HepG2 (cell line): ENCODE measurements around the gene TRPC4AP. TPM values are rescaled to one million over a fixed set of nuclear protein-coding genes. Genes with fewer than 3 reads are reported as not detected.

Experiments used
- AHR ChIP-seq: IDR thresholded peaks from 2 replicates; pipeline ENCODE4 v1.6.1; 2018; ENCODE audit warnings: missing genetic modification reagents, missing compliant biosample characterization
- EZH2 ChIP-seq: conservative IDR thresholded peaks from 2 replicates; pipeline ENCODE4 v1.6.1; 2012; ENCODE audit warnings: mild to moderate bottlenecking, low read depth, low read length, moderate library complexity
- FOSL2 ChIP-seq: sonication (generic); formaldehyde crosslinking; IDR thresholded peaks from 2 replicates; pipeline ENCODE4 v1.4.0; 2020; ENCODE audit warnings: missing genetic modification reagents
- HDAC1 ChIP-seq: sonication (generic); formaldehyde crosslinking; IDR thresholded peaks from 2 replicates; pipeline ENCODE4 v1.5.1; 2020; ENCODE audit warnings: mild to moderate bottlenecking, missing genetic modification reagents
- MIER2 ChIP-seq: IDR thresholded peaks from 2 replicates; pipeline ENCODE4 v1.6.1; 2016; ENCODE audit warnings: missing biosample characterization, missing genetic modification reagents
- MXI1 ChIP-seq: IDR thresholded peaks from 3 replicates; pipeline ENCODE4 v1.6.1; 2012; ENCODE audit warnings: low read depth, low read length, inconsistent platforms, borderline replicate concordance
- NFIC ChIP-seq: IDR thresholded peaks from 2 replicates; pipeline ENCODE4 v1.6.1; 2012; ENCODE audit warnings: mild to moderate bottlenecking, low read length, inconsistent platforms
- NFKBIZ ChIP-seq: IDR thresholded peaks from 2 replicates; pipeline ENCODE4 v1.6.1; 2018; ENCODE audit warnings: missing genetic modification reagents, missing compliant biosample characterization
- PRMT3 ChIP-seq: sonication (generic); formaldehyde crosslinking; IDR thresholded peaks from 2 replicates; pipeline ENCODE4 v1.8.1; 2022; ENCODE audit warnings: low read depth, mild to moderate bottlenecking, moderate library complexity, missing genetic modification reagents, borderline replicate concordance
- U2AF2 ChIP-seq: fragments of 200-400 bp; formaldehyde crosslinking; IDR thresholded peaks from 2 replicates; pipeline ENCODE4 v1.6.1; 2017; ENCODE audit warnings: low read depth, mild to moderate bottlenecking, low read length
- ZBTB3 ChIP-seq: sonication (generic); formaldehyde crosslinking; IDR thresholded peaks from 2 replicates; pipeline ENCODE4 v1.4.0; 2020; ENCODE audit warnings: low read depth, mild to moderate bottlenecking, moderate library complexity, missing genetic modification reagents, borderline replicate concordance
- ZBTB8A ChIP-seq: sonication (generic); formaldehyde crosslinking; IDR thresholded peaks from 2 replicates; pipeline ENCODE4 v1.4.0; 2020; ENCODE audit warnings: mild to moderate bottlenecking, low read depth, missing genetic modification reagents, borderline replicate concordance
- ZKSCAN1 ChIP-seq: fragments of 150-350 bp; IDR thresholded peaks from 2 replicates; pipeline ENCODE4 v1.6.1; 2014; ENCODE audit warnings: low read length
- ZKSCAN5 ChIP-seq: sonication (generic); formaldehyde crosslinking; IDR thresholded peaks from 2 replicates; pipeline ENCODE4 v1.5.1; 2020; ENCODE audit warnings: mild to moderate bottlenecking, missing genetic modification reagents
- ZNF136 ChIP-seq: sonication (generic); formaldehyde crosslinking; IDR thresholded peaks from 2 replicates; pipeline ENCODE4 v1.8.1; 2022; ENCODE audit warnings: low read depth, mild to moderate bottlenecking, moderate library complexity, missing genetic modification reagents
- ZNF460 ChIP-seq: sonication (generic); formaldehyde crosslinking; IDR thresholded peaks from 2 replicates; pipeline ENCODE4 v1.5.1; 2020; ENCODE audit warnings: missing genetic modification reagents, mild to moderate bottlenecking, borderline replicate concordance
- ZNF484 ChIP-seq: sonication (generic); formaldehyde crosslinking; IDR thresholded peaks from 2 replicates; pipeline ENCODE4 v1.5.1; 2020; ENCODE audit warnings: mild to moderate bottlenecking, low read depth, missing genetic modification reagents, borderline replicate concordance
- ZNF501 ChIP-seq: sonication (generic); formaldehyde crosslinking; IDR thresholded peaks from 2 replicates; pipeline ENCODE4 v1.5.1; 2020; ENCODE audit warnings: mild to moderate bottlenecking, moderate library complexity, missing genetic modification reagents
- ZNF503 ChIP-seq: sonication (generic); formaldehyde crosslinking; IDR thresholded peaks from 2 replicates; pipeline ENCODE4 v1.4.0; 2020; ENCODE audit warnings: missing genetic modification reagents
- ZNF564 ChIP-seq: sonication (generic); formaldehyde crosslinking; IDR thresholded peaks from 2 replicates; pipeline ENCODE4 v1.8.1; 2023; ENCODE audit warnings: mild to moderate bottlenecking, missing genetic modification reagents
- ZNF577 ChIP-seq: sonication (generic); formaldehyde crosslinking; IDR thresholded peaks from 2 replicates; pipeline ENCODE4 v1.4.0; 2020; ENCODE audit warnings: mild to moderate bottlenecking, low read depth, missing genetic modification reagents, borderline replicate concordance
- ZNF598 ChIP-seq: sonication (generic); formaldehyde crosslinking; IDR thresholded peaks from 2 replicates; pipeline ENCODE4 v1.5.1; 2020; ENCODE audit warnings: mild to moderate bottlenecking, missing genetic modification reagents, borderline replicate concordance
- ZNF678 ChIP-seq: sonication (generic); formaldehyde crosslinking; IDR thresholded peaks from 2 replicates; pipeline ENCODE4 v1.4.0; 2020; ENCODE audit warnings: mild to moderate bottlenecking, missing genetic modification reagents
- ZNF780A ChIP-seq: sonication (generic); formaldehyde crosslinking; IDR thresholded peaks from 2 replicates; pipeline ENCODE4 v1.8.0; 2022; ENCODE audit warnings: mild to moderate bottlenecking, missing genetic modification reagents, moderate library complexity
- polyA plus RNA-seq, 8 experiments: library from polyadenylated mRNA; depleted of rRNA in 3 of 8; stranded (reverse) in 7 of 8; unstranded in 1 of 8; fragments of >200 nt; fragmentation: Illumina TruSeq in 4 of 8; extraction: Trizol in 4 of 8; gene quantifications; 2 replicates each; pipeline versions ENCODE4 v1.2.1 to v1.2.3, GENCODE V29; 2011 to 2016; ENCODE audit warnings: low read depth in 4 of 8, missing spikeins in 1 of 8, mixed read lengths in 1 of 8; ENCODE audit not compliant: insufficient read depth in 1 of 8
- total RNA-seq, 5 experiments: library from RNA; depleted of rRNA; stranded (reverse); fragments of >200 nt; fragmentation: Illumina TruSeq; extraction: Trizol; gene quantifications; 2 replicates each; pipeline ENCODE4 v1.2.3, GENCODE V29; 2016; ENCODE audit warnings: low read depth in 1 of 5
- TF ChIP-seq, protein P1 (sequence below): sonication (generic); formaldehyde crosslinking; IDR thresholded peaks from 2 replicates; pipeline ENCODE4 v1.4.0; 2020; ENCODE audit warnings: missing genetic modification reagents, low read depth, mild to moderate bottlenecking, borderline replicate concordance
- TF ChIP-seq, protein P2 (sequence below): IDR thresholded peaks from 2 replicates; pipeline ENCODE4 v1.6.1; 2016

Gene TRPC4AP
- total and polyA plus RNA-seq, 2 of the 13 experiments (the other 11 are each of a cell fraction or from before 2014, with no cell fraction given): 136 to 137 TPM

DNA sequence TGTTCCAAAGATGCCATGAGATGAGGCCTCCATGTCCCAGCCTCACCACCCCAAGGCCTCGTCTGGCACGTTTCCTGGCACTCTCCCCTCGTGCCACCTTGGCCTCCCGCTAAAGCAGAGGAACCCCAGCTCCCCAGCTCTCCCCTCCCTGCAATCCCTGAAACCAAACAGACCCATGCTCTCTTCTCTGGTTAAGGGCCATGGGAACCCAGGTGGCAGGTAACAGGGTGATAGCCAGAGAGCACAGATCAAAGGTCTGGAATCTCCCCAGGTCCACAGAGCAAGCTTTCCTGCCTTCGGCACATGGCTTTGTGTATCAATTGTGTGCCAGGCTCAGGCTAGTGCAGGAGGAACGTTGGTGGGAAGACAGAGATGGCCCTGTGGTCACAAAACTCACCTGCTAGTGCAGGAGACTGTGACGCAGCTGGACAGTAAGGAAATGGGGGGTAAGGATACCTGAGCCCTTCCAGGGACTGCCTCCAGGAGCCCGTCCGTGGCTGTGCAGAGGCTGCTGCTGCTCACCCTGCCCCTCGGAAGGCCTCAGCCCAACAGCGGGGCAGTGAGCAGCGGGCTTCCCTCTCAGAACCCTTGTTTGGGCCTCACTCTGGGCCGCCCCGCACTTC is 98.0 kb downstream of the TRPC4AP start (continued):
- TF ChIP-seq ZNF503 (CRISPR knock-in tag) (no peak), ZNF501 (CRISPR knock-in tag) (peak; percentile 55), ZKSCAN1 (no peak), NFKBIZ (no peak), ZNF678 (CRISPR knock-in tag) (no peak), ZNF484 (no peak), ZNF564 (no peak), EZH2 (no peak), PRMT3 (CRISPR knock-in tag) (no peak), NFIC (no peak), ZBTB3 (no peak), U2AF2 (no peak), ZNF598 (CRISPR knock-in tag) (no peak), ZNF136 (CRISPR knock-in tag) (no peak), ZBTB8A (no peak), ZNF780A (CRISPR knock-in tag) (no peak; the same call in 1 of the 2 replicates), ZNF577 (no peak), AHR (0 out of 2 replicates have a peak, but pooled peaks have one; percentile 58), MXI1 (peak; percentile 73; the same call in 1 of the 3 replicates), ZNF460 (CRISPR knock-in tag) (no peak), FOSL2 (CRISPR knock-in tag) (no peak), HDAC1 (CRISPR knock-in tag) (peak; percentile 46; the same call in 1 of the 2 replicates), MIER2 (CRISPR knock-in tag) (peak; percentile 59; the same call in 1 of the 2 replicates), ZKSCAN5 (CRISPR knock-in tag) (no peak)
- TF ChIP-seq, protein P1, sequence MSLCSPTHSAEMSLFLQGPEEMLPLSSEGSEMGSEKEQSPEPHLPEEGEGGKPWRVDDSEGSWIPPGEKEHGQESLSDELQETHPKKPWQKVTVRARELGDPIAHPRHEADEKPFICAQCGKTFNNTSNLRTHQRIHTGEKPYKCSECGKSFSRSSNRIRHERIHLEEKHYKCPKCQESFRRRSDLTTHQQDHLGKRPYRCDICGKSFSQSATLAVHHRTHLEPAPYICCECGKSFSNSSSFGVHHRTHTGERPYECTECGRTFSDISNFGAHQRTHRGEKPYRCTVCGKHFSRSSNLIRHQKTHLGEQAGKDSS (CRISPR knock-in tag): peak; percentile 26; the same call in 1 of the 2 replicates
- TF ChIP-seq, protein P2, sequence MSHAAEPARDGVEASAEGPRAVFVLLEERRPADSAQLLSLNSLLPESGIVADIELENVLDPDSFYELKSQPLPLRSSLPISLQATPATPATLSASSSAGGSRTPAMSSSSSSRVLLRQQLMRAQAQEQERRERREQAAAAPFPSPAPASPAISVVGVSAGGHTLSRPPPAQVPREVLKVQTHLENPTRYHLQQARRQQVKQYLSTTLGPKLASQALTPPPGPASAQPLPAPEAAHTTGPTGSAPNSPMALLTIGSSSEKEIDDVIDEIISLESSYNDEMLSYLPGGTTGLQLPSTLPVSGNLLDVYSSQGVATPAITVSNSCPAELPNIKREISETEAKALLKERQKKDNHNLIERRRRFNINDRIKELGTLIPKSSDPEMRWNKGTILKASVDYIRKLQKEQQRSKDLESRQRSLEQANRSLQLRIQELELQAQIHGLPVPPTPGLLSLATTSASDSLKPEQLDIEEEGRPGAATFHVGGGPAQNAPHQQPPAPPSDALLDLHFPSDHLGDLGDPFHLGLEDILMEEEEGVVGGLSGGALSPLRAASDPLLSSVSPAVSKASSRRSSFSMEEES (CRISPR knock-in tag): no peak
